SHP77 (cell line): Measurements from ENCODE around the gene DUS4L.
A peak's percentile ranks its signal among the peaks of the same experiment; 100 is the strongest.
"Not testable (repeated sequence)": the region's sequence is repeated elsewhere in the genome, so short reads cannot be mapped to it uniquely, and the experiment has no call there.

Experiments used
- DNase-seq, 2 experiments: peaks; one replicate each; lab custom pipeline; 2025; lab: John Stamatoyannopoulos, UW

DUS4L gene

GRCh38 chr7:107563775-107564552 lies at the start of gene DUS4L, which contains the start of gene COG5:
Gene DUS4L, plus strand, starts transcription at chr7:107563971. Its CDS starts 3,100 bp downstream, at chr7:107567071.
Gene COG5, minus strand, starts transcription at chr7:107563920. Its CDS starts 24 bp downstream, at chr7:107563896.
- peak; percentile 58 to 67 for DNase-seq

- no peak for DNase-seq
These were observed 37.1 kb upstream of the DUS4L start for GRCh38 chr7:107526672-107527071.

GRCh38 chr7:107527196-107527595 lies 36.6 kb upstream of the DUS4L start:
- DNase-seq: no peak

GRCh38 chr7:107528461-107528860 lies 35.3 kb upstream of the DUS4L start:
- DNase-seq: no peak

GRCh38 chr7:107530751-107531150 lies 33.0 kb upstream of the DUS4L start:
- DNase-seq: no peak

- no peak for DNase-seq
These were observed 29.6 kb upstream of the DUS4L start for GRCh38 chr7:107534139-107534538.

GRCh38 chr7:107537228-107537627 lies 26.5 kb upstream of the DUS4L start:
- DNase-seq: not testable (repeated sequence)

- no peak for DNase-seq
These were observed 25.8 kb upstream of the DUS4L start for GRCh38 chr7:107538001-107538400.

- no peak for DNase-seq
These were observed 20.3 kb upstream of the DUS4L start for GRCh38 chr7:107543338-107543993.

- DNase-seq: no peak
These were observed 18.8 kb upstream of the DUS4L start for GRCh38 chr7:107544848-107545591.

- DNase-seq: no peak
These were observed 11.8 kb upstream of the DUS4L start for GRCh38 chr7:107551936-107552335.

GRCh38 chr7:107555893-107556292 lies 7.9 kb upstream of the DUS4L start:
- DNase-seq: no peak

- no peak for DNase-seq
These were observed 3.9 kb upstream of the DUS4L start for GRCh38 chr7:107559864-107560263.

- no peak for DNase-seq
These were observed 2.8 kb upstream of the DUS4L start for GRCh38 chr7:107560898-107561516.

- peak; percentile 2 to 39 for DNase-seq
These were observed 543 bp upstream of the DUS4L start for GRCh38 chr7:107563081-107563774.

- DNase-seq: no peak
These were observed 955 bp downstream of the DUS4L start for GRCh38 chr7:107564553-107565298.

- DNase-seq: no peak
These were observed 6.5 kb downstream of the DUS4L start for GRCh38 chr7:107570298-107570697.

GRCh38 chr7:107573537-107573936 lies 9.8 kb downstream of the DUS4L start:
- no peak for DNase-seq

- DNase-seq: peak in 1 of 2 experiments; percentile 38
These were observed 15.7 kb downstream of the DUS4L start for GRCh38 chr7:107579554-107579884.

GRCh38 chr7:107579885-107580715 lies 16.3 kb downstream of the DUS4L start, which contains the start of gene BCAP29:
Gene BCAP29, plus strand, starts transcription at chr7:107580246. Its CDS starts 527 bp downstream, at chr7:107580773.
- peak; percentile 64 to 73 for DNase-seq
